DND-41 (cell line): Measurements from ENCODE around the gene TGM1.
A peak's percentile ranks its signal among the peaks of the same experiment; 100 is the strongest.

Source experiments
- EZH2 ChIP-seq: IDR thresholded peaks from 3 replicates; pipeline ENCODE4 v1.6.1; 2012; ENCODE audit warnings: borderline replicate concordance, low read depth, mild to moderate bottlenecking, moderate library complexity, low read length, inconsistent platforms; ENCODE audit not compliant: severe bottlenecking
- TF ChIP-seq, protein P1 (sequence below): IDR thresholded peaks from 2 replicates; pipeline ENCODE4 v1.5.1; 2012; ENCODE audit warnings: borderline replicate concordance, low read length, moderate library complexity, mild to moderate bottlenecking; ENCODE audit not compliant: poor library complexity, severe bottlenecking; ENCODE audit errors: extremely low read depth

DNA sequence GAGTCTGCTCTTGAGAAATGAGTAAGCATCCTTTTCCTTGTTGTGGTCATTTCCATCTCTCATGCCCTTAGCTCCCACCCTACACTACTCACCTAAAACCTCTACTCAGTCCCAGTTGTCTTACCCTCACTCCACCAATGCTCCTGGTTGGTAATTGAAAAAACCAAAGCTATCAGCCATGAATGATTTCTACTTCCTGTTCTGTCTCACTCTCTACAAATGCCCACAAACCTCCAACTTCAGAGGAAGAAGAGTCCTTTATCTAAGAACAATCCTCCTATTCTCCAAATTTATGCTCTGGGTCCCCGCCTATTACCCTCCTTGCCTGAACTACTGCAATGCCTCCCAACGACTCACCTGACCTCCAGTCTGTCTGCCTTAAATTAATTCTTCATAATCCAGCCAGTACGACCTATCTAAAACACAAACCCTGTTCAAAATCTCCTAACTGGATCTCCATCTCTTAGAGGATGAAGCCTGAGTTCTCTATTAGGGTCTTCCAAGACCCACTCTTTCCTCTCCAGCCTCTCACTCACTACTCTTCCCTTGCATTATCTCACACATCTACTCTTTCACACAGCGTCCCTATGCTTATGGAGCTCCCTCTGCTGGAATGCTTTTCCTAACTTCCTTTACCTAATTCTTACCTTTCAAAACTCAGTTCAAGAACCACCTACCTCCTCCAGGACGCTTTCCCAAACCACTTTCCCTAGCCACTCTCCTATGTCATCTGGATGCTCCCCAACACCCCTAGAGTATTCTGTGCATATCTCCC is 34.4 kb upstream of the TGM1 start:
- TF ChIP-seq, protein P1, sequence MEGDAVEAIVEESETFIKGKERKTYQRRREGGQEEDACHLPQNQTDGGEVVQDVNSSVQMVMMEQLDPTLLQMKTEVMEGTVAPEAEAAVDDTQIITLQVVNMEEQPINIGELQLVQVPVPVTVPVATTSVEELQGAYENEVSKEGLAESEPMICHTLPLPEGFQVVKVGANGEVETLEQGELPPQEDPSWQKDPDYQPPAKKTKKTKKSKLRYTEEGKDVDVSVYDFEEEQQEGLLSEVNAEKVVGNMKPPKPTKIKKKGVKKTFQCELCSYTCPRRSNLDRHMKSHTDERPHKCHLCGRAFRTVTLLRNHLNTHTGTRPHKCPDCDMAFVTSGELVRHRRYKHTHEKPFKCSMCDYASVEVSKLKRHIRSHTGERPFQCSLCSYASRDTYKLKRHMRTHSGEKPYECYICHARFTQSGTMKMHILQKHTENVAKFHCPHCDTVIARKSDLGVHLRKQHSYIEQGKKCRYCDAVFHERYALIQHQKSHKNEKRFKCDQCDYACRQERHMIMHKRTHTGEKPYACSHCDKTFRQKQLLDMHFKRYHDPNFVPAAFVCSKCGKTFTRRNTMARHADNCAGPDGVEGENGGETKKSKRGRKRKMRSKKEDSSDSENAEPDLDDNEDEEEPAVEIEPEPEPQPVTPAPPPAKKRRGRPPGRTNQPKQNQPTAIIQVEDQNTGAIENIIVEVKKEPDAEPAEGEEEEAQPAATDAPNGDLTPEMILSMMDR = peak; percentile 54
- no peak for TF ChIP-seq EZH2
